Neutrophil (primary cell): Measurements from ENCODE around the gene ZNF496.

Experiments used
- H3K27ac ChIP-seq: fragments of 200-600 bp; sonication (generic); 2 replicates; pipeline ENCODE4 v1.5.1; 2016; ENCODE audit warnings: mild to moderate bottlenecking, moderate library complexity
- H3K27me3 ChIP-seq: fragments of 200-600 bp; sonication (generic); 2 replicates; pipeline ENCODE4 v1.6.0; 2016; ENCODE audit warnings: mild to moderate bottlenecking
- H3K36me3 ChIP-seq: fragments of 200-600 bp; sonication (generic); 2 replicates; pipeline ENCODE4 v1.5.1; 2017
- H3K4me1 ChIP-seq, 2 experiments: fragments of 200-600 bp in 1 of 2; sonication (generic) in 1 of 2; 1 replicate in 1 of 2; 2 replicates in 1 of 2; pipeline versions ENCODE4 v1.5.1 to v1.6.1; 2013 to 2016; ENCODE audit warnings: low read depth in 1 of 2, low read length in 1 of 2, mild to moderate bottlenecking in 1 of 2, moderate library complexity in 1 of 2; ENCODE audit not compliant: control insufficient read depth in 1 of 2, insufficient read depth in 1 of 2
- H3K4me3 ChIP-seq, 2 experiments: fragments of 200-600 bp in 1 of 2; sonication (generic) in 1 of 2; 1 replicate in 1 of 2; 2 replicates in 1 of 2; pipeline ENCODE4 v1.5.1; 2013 to 2016; ENCODE audit warnings: low read depth in 1 of 2, low read length in 1 of 2, mild to moderate bottlenecking in 1 of 2, moderate library complexity in 1 of 2
- H3K9me3 ChIP-seq: fragments of 200-600 bp; sonication (generic); 2 replicates; pipeline ENCODE4 v1.5.1; 2016
- TF ChIP-seq, protein P1 (sequence below): fragments of 200-600 bp; sonication (generic); IDR thresholded peaks from 2 replicates; pipeline ENCODE4 v1.5.1; 2016; ENCODE audit warnings: antibody characterized with exemption

ZNF496 gene

DNA sequence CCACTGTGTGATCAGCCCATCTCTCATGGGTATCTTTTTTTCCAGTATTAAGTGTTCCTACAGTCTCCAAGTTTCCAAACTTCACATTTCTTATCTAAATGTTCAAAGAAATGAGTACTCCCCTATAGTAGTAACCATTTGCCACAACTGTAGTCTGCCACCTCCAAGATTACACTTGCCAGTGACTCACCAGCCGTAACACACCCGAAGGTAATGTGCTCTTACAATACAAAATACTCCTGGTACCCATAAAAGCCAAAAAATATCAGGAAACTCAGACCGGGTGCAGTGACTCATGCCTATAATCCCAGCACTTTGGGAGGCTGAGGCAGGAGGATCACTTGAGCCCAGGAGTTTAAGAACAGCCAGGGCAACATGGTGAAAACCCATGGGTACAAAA lies 20.5 kb upstream of the ZNF496 start:
- TF ChIP-seq, protein P1, sequence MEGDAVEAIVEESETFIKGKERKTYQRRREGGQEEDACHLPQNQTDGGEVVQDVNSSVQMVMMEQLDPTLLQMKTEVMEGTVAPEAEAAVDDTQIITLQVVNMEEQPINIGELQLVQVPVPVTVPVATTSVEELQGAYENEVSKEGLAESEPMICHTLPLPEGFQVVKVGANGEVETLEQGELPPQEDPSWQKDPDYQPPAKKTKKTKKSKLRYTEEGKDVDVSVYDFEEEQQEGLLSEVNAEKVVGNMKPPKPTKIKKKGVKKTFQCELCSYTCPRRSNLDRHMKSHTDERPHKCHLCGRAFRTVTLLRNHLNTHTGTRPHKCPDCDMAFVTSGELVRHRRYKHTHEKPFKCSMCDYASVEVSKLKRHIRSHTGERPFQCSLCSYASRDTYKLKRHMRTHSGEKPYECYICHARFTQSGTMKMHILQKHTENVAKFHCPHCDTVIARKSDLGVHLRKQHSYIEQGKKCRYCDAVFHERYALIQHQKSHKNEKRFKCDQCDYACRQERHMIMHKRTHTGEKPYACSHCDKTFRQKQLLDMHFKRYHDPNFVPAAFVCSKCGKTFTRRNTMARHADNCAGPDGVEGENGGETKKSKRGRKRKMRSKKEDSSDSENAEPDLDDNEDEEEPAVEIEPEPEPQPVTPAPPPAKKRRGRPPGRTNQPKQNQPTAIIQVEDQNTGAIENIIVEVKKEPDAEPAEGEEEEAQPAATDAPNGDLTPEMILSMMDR, result no peak
- Histone ChIP-seq H3K36me3 (no peaks in the 10 kb centered on the region), H3K9me3 (no peaks in the 10 kb centered on the region), H3K27ac (no peak overlapping the region), H3K27me3 (peaks cover 28% of the 10 kb centered on the region), H3K4me1 (peaks cover 0 to 9% of the 10 kb centered on the region in 2 experiments), H3K4me3 (no peak overlapping the region)

DNA sequence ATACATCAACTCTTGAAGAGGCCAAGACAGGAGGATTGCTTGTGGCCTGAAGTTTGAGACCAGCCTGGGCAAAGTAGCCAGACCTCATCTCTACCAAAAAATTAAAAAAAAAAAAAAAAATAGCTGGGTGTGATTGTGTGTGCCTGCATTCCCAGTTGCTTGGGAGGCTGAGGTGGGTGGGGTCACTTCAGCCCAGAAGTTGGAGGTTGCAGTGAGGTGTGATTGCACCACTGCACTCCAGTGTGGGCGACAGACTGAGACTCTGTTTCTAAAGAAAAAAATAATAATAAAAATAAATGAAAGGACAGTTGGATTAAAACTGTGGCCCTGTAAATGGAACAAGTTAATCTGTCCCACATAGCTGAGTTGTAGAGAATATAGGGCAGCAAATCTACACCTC lies 18.9 kb upstream of the ZNF496 start:
- H3K9me3 ChIP-seq, result no peaks in the 10 kb centered on the region
- H3K27me3 ChIP-seq, result peaks cover 33% of the 10 kb centered on the region
- H3K36me3 ChIP-seq, result no peaks in the 10 kb centered on the region
- H3K27ac ChIP-seq, result no peak overlapping the region
- no peak overlapping the region for H3K4me3 ChIP-seq
- TF ChIP-seq, protein P1, result no peak
- peaks cover 0 to 9% of the 10 kb centered on the region in 2 experiments for H3K4me1 ChIP-seq

DNA sequence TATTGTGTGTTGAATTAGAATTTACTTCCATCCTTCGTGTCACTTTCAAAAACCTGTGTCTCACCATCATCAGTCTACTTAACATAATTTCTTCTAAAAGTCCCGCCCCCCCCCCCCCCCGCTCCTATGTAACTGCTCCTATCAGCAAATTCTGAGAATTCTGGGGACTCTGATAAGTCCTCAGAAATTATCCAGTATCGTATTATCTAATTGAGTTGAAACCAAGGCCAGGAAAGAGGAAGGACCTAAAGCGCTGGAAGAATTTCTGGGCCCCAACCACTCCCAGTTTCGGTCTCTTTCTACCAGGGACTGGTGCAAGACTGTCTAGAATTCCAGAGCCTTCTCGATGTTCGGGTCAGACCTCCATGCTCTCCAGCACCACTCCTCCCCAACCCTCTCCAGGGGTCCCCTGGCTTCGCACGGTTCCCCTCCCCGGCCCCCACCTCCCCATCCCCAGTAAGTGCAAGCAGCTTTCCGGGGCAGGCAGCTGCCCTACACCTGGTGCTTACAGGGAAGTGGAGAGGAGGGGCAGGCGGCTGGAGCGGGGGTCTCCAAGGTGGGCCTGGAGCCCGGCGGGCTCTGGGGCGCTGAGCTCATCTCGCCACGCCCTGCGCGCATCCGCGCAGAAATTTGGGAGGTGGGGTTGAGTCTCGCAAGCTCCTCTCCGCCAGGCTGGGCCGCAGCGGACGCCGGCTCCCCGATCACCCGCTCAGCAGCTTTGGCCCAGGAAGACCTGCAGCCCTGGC lies 16.0 kb upstream of the ZNF496 start:
- peak overlapping the region in 1 of 2 experiments; percentile 40 for H3K4me3 ChIP-seq
- H3K36me3 ChIP-seq, result no peaks in the 10 kb centered on the region
- H3K9me3 ChIP-seq, result no peaks in the 10 kb centered on the region
- H3K27ac ChIP-seq, result no peak overlapping the region
- peaks cover 0 to 9% of the 10 kb centered on the region in 2 experiments for H3K4me1 ChIP-seq
- peaks cover 33% of the 10 kb centered on the region for H3K27me3 ChIP-seq
- TF ChIP-seq, protein P1, result no peak

DNA sequence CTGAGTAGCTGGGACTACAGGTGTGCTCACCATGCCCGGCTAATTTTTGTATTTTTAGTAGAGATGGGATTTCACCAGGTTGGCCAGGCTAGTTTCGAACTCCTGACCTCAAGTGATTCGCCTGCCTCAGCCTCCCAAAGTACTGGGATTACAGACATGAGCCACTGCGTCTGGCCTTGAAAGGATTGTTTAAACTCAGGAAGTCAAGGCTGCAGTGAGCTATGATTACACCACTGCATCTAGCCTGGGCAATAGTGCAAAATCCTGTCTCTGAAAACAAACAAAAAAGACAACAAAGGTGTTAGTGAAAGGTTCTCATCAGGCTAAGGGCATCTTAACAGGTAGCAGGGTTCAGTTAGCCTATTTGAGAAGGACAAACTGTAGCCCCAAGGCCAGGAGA lies 14.2 kb upstream of the ZNF496 start:
- peaks cover 33% of the 10 kb centered on the region for H3K27me3 ChIP-seq
- H3K36me3 ChIP-seq, result no peaks in the 10 kb centered on the region
- no peaks in the 10 kb centered on the region for H3K9me3 ChIP-seq
- H3K4me1 ChIP-seq, result peaks cover 0 to 9% of the 10 kb centered on the region in 2 experiments
- H3K4me3 ChIP-seq, result no peak overlapping the region
- no peak overlapping the region for H3K27ac ChIP-seq
- TF ChIP-seq, protein P1, result no peak

DNA sequence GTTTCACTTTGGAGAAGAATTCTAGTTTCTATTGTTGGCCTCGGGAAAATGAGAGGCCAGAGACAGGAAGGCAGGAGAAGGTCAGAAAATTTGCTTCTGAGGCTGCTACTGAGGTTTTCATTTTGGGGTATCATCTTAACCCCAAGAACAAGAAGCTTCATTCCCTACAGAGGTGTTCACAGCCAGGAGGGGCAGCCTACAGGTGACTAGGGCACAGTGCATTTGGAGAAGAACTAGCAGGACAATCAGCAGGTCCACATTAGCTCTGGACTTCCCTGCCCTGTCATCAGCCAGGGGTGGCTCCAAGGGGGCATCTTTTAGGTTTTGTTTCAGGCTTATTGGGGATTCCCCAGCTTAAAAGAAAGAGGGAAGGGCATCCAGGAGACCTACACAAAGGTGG lies 12.1 kb upstream of the ZNF496 start:
- peaks cover 22% of the 10 kb centered on the region for H3K27me3 ChIP-seq
- H3K27ac ChIP-seq, result no peak overlapping the region
- no peaks in the 10 kb centered on the region for H3K36me3 ChIP-seq
- H3K4me1 ChIP-seq, result peaks cover 0 to 9% of the 10 kb centered on the region in 2 experiments
- H3K4me3 ChIP-seq, result no peak overlapping the region
- TF ChIP-seq, protein P1, result no peak
- H3K9me3 ChIP-seq, result no peaks in the 10 kb centered on the region
